Nephron progenitor cell (in vitro differentiated cells): ENCODE results near the gene SERPINA9.

Source experiments
- DNase-seq: peaks from one replicate; pipeline ENCODE4 v3.0.0; 2021
- H3K27ac Mint-ChIP-seq: 2 replicates; pipeline ENCODE4 v1.8.0; 2021; ENCODE audit warnings: mild to moderate bottlenecking, moderate library complexity, mixed read lengths
- H3K27me3 Mint-ChIP-seq: 2 replicates; pipeline ENCODE4 v1.8.0; 2021; ENCODE audit warnings: mild to moderate bottlenecking, low read depth, mixed read lengths; ENCODE audit not compliant: poor library complexity
- H3K36me3 Mint-ChIP-seq: 2 replicates; pipeline ENCODE4 v1.8.0; 2021; ENCODE audit warnings: low read depth, mixed read lengths
- H3K4me1 Mint-ChIP-seq: 2 replicates; pipeline ENCODE4 v1.8.0; 2021; ENCODE audit warnings: mixed read lengths
- H3K4me3 Mint-ChIP-seq: 2 replicates; pipeline ENCODE4 v1.8.0; 2021; ENCODE audit warnings: mild to moderate bottlenecking, moderate library complexity, mixed read lengths
- H3K9me3 Mint-ChIP-seq: 2 replicates; pipeline ENCODE4 v1.8.0; 2021; ENCODE audit warnings: mild to moderate bottlenecking, moderate library complexity, mixed read lengths
- TF ChIP-seq, protein P1 (sequence below): fragments of 200-600 bp; sonication (generic); IDR thresholded peaks from 2 replicates; pipeline ENCODE4 v1.5.0; 2021; ENCODE audit warnings: antibody characterized with exemption

SERPINA9 gene

DNA sequence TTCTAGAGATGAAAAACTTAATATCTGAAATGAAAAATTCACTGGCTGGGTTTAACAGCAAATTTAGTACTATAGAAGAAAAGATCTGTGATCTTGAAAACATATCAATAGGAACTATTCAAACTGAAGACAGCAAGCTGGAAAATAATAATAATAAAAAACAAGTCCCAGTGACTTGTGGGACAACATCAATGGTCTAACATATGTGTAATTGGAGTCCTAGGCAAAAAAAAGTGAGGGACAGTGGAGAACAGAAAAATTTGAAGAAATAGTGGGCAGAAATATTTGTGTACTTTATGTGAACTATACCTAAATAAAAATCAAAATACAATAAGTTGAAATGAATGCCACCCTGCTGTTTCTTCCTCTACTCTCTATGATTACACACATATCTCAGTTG is 2.4 kb upstream of the SERPINA9 start:
- Mint-ChIP-seq H3K36me3 (peaks cover 7% of the 10 kb centered on the region), H3K4me1 (peaks cover 33% of the 10 kb centered on the region), H3K4me3 (no peak overlapping the region), H3K27ac (no peak overlapping the region), H3K27me3 (peaks cover 6% of the 10 kb centered on the region), H3K9me3 (peaks cover 38% of the 10 kb centered on the region)
- TF ChIP-seq, protein P1, sequence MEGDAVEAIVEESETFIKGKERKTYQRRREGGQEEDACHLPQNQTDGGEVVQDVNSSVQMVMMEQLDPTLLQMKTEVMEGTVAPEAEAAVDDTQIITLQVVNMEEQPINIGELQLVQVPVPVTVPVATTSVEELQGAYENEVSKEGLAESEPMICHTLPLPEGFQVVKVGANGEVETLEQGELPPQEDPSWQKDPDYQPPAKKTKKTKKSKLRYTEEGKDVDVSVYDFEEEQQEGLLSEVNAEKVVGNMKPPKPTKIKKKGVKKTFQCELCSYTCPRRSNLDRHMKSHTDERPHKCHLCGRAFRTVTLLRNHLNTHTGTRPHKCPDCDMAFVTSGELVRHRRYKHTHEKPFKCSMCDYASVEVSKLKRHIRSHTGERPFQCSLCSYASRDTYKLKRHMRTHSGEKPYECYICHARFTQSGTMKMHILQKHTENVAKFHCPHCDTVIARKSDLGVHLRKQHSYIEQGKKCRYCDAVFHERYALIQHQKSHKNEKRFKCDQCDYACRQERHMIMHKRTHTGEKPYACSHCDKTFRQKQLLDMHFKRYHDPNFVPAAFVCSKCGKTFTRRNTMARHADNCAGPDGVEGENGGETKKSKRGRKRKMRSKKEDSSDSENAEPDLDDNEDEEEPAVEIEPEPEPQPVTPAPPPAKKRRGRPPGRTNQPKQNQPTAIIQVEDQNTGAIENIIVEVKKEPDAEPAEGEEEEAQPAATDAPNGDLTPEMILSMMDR = no peak
- DNase-seq = no peak

DNA sequence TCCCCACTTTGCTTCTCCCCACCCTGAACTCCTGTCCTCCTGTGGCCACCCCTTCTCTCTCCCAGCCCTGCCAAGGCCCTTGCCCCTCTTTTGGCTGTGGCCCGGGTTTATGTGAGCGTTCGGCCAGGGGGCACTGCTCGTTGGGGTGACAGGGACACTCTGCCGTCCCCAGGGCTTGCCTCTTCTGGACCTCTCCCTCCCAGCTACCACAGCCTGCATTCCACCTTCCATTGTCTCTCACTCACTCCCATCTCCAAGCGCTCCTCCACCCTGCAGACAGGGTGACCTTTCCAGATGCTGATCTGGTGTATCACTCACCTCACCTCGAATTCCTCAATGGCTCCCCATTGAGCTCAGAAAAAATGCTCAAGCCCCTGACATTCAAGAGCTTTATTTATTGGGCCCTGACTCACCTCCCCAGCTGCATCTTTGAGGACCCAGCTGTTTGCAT is 1.4 kb downstream of the SERPINA9 start:
- H3K9me3 Mint-ChIP-seq = peaks cover 24% of the 10 kb centered on the region
- H3K4me1 Mint-ChIP-seq = no peaks in the 10 kb centered on the region
- H3K36me3 Mint-ChIP-seq = peaks cover 7% of the 10 kb centered on the region
- TF ChIP-seq, protein P1 = no peak
- DNase-seq = no peak
- H3K27me3 Mint-ChIP-seq = peaks cover 19% of the 10 kb centered on the region
- no peak overlapping the region for H3K27ac Mint-ChIP-seq
- H3K4me3 Mint-ChIP-seq = no peak overlapping the region

DNA sequence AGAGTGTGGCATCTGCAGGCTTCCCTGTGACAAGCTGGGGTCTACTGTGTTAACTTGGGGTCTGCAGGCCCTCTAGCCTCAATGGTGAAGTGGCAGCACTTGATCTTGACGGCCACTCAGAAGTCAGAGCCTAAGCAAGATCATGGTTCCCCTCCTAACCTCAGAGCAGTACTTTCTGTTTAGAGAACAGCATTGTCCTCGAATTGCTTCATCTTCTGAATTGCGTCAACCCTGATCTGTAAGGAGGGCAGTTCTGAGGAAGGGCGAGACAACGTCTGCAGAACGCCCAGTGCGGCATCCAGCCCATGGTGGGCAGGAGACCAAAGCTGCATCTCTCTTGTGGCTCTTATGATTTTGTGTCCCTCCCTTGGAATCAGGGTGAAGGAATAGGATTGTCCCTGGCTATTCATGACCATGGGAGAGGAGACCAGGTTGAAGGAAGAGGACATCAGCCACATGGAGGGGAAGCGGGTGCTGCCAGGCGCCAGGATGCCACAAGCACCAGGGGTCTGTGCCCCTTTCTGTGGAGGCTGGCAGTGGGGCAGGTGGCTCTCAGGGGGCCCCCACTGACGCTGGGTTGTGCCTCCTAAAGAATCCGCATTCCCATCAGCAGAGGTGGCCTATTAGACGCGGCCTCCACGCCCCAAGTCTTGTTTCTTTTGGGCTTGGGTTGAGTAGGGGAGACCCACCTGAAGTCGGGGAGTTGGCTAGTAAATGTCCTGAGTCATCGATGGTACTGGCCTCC is 2.2 kb downstream of the SERPINA9 start:
- TF ChIP-seq, protein P1 = no peak
- Mint-ChIP-seq H3K27ac (no peak overlapping the region), H3K4me3 (no peak overlapping the region), H3K27me3 (peaks cover 14% of the 10 kb centered on the region), H3K4me1 (no peaks in the 10 kb centered on the region), H3K9me3 (peaks cover 17% of the 10 kb centered on the region), H3K36me3 (peaks cover 5% of the 10 kb centered on the region)
- no peak for DNase-seq

DNA sequence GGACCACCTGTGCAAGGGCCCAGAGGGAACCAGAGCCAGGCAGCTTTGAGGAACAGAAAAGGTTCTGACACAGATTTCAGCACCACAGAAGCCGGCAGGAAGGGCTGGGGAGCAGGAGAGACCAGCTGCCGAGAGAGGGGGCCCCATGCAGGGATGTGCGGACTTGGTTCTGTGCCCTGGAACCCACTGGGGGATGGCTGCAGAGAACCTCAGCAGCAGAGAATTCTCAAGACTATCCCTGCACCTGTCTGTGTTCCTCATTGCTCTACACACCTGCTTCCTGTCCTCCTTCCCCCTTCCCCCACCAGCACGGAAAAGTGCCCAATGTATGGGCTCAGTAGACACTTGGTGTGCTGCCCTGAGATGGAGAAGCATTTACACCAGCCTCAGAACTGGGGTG is 3.2 kb downstream of the SERPINA9 start:
- no peaks in the 10 kb centered on the region for H3K36me3 Mint-ChIP-seq
- DNase-seq = no peak
- peaks cover 7% of the 10 kb centered on the region for H3K9me3 Mint-ChIP-seq
- H3K27ac Mint-ChIP-seq = no peak overlapping the region
- no peaks in the 10 kb centered on the region for H3K4me1 Mint-ChIP-seq
- no peak overlapping the region for H3K4me3 Mint-ChIP-seq
- peaks cover 14% of the 10 kb centered on the region for H3K27me3 Mint-ChIP-seq
- TF ChIP-seq, protein P1 = no peak

DNA sequence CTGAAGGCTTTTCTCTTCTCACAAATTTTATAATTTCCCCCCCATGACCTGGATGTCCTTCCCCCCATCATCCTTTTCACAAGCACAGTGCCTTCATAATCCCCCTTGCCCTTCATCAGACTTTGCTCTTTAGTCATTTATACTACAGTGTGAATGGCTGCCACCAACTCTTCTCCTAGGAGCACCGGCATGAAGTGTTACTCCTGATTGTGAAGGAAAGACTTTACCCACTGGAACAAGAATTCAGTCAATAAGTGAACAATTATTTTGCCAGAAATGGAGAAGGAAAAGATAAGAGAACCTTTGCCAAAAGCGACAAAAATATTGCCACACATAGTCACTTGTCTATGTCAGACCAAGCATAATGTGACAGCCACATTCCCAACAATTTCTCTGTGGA is 5.0 kb downstream of the SERPINA9 start:
- no peak for DNase-seq
- H3K27ac Mint-ChIP-seq = no peak overlapping the region
- H3K4me3 Mint-ChIP-seq = no peak overlapping the region
- TF ChIP-seq, protein P1 = no peak
- peaks cover 26% of the 10 kb centered on the region for H3K27me3 Mint-ChIP-seq
- H3K36me3 Mint-ChIP-seq = no peaks in the 10 kb centered on the region
- H3K4me1 Mint-ChIP-seq = no peaks in the 10 kb centered on the region
- H3K9me3 Mint-ChIP-seq = peaks cover 5% of the 10 kb centered on the region

DNA sequence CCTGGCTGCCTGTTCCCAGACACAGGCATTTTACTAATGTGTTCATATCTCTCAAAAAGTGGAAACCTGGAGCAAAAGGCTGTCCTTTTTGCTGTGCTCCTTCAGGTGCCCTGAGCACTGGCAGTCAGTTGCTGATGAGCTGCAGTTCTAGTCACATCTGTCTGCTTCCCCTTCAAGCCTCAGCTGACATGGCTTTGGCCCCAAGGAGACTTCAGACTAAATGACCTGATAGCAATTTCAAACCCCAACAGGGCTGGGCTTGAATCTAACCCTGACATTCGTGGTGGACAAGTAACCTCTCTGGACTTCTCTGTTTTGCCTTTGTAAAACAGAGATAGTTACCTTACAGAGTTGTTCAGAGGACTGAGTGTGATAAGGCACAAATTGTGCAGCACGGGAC is 5.7 kb downstream of the SERPINA9 start:
- TF ChIP-seq, protein P1 = no peak
- H3K4me3 Mint-ChIP-seq = no peak overlapping the region
- H3K27ac Mint-ChIP-seq = no peak overlapping the region
- H3K9me3 Mint-ChIP-seq = peaks cover 9% of the 10 kb centered on the region
- no peak for DNase-seq
- H3K27me3 Mint-ChIP-seq = peaks cover 31% of the 10 kb centered on the region
- H3K36me3 Mint-ChIP-seq = no peaks in the 10 kb centered on the region
- no peaks in the 10 kb centered on the region for H3K4me1 Mint-ChIP-seq
